ENCODE results near the gene A2ML1. TPM values are rescaled to one million over a fixed set of nuclear protein-coding genes. Genes with fewer than 3 reads are reported as not detected.
A peak's percentile ranks its signal among the peaks of the same experiment; 100 is the strongest.
"Not testable (repeated sequence)": the region's sequence is repeated elsewhere in the genome, so short reads cannot be mapped to it uniquely, and the experiment has no call there.

Gene A2ML1
- total and polyA plus RNA-seq, 9 donors = 0.07 to 0.80 (median 0.23) TPM; not detected in 1

GRCh38 chr12:8912914-8913313, 90.5 kb downstream of the A2ML1 start:
- no peaks in the 10 kb centered on the region for H3K27me3 ChIP-seq
- intact Hi-C loops (cut with DNase I) = no loop called here
- no peak for TF ChIP-seq EP300 (IDR thresholded peaks at IDR 0.05)
- TF ChIP-seq CTCF (IDR thresholded peaks at IDR 0.05) = no peak
- no peak for TF ChIP-seq POLR2A (IDR thresholded peaks at IDR 0.05)
- peaks cover 8% of the 10 kb centered on the region for H3K4me1 ChIP-seq (ENCODE audit: insufficient read depth)
- no peaks in the 10 kb centered on the region for H3K36me3 ChIP-seq
- no peaks in the 10 kb centered on the region for H3K9me3 ChIP-seq
- DNase-seq = no peak
- peak overlapping the region in 1 of 2 donors; percentile 95 for H3K27ac ChIP-seq
- H3K4me3 ChIP-seq = no peak overlapping the region
- WGBS, 3 donors = 34 to 38% (median 37%) methylated on average over 9 of the region's 9 CpGs

- WGBS, 3 donors = 6 to 8% (median 7%) methylated on average over 6 of the region's 6 CpGs
- TF ChIP-seq CTCF (IDR thresholded peaks at IDR 0.05) = no peak
- no peak for TF ChIP-seq EP300 (IDR thresholded peaks at IDR 0.05)
- no peak for TF ChIP-seq POLR2A (IDR thresholded peaks at IDR 0.05)
These were observed 91.2 kb downstream of the A2ML1 start for GRCh38 chr12:8913702-8914032.

GRCh38 chr12:8914033-8914715, 91.8 kb downstream of the A2ML1 start, which contains the start of gene PHC1:
PHC1 (plus strand) TSS chr12:8914509; CDS start chr12:8917678, 3,169 bp downstream.
- H3K27me3 ChIP-seq; H3K36me3 ChIP-seq; intact Hi-C loops (cut with DNase I); H3K4me1 ChIP-seq (ENCODE audit: insufficient read depth); H3K9me3 ChIP-seq: not testable (repeated sequence)
- peak within 1 kb of the TSS; percentile 80 to 95 for H3K27ac ChIP-seq
- 0% methylated on average over 17 to 34 of the region's 57 CpGs for WGBS, 3 donors
- H3K4me3 ChIP-seq = peak within 1 kb of the TSS; percentile 68
- TF ChIP-seq CTCF (IDR thresholded peaks at IDR 0.05) (peak in 2 of 3 donors; percentile 51 to 55), POLR2A (IDR thresholded peaks at IDR 0.05) (peak; percentile 22)
- DNase-seq = peak; percentile 83 to 89 (median 85)

More at GRCh38 chr12:8913702-8914032, 91.2 kb downstream of the A2ML1 start:
- Histone ChIP-seq H3K9me3 (no peaks in the 10 kb centered on the region), H3K36me3 (no peaks in the 10 kb centered on the region), H3K4me3 (peak overlapping the region; percentile 68), H3K27ac (peak overlapping the region; percentile 80 to 95), H3K27me3 (no peaks in the 10 kb centered on the region), H3K4me1 (ENCODE audit: insufficient read depth) (peaks cover 8% of the 10 kb centered on the region)
- intact Hi-C loops (cut with DNase I) = no loop called here
- DNase-seq = no peak

- peak overlapping the region; percentile 68 for H3K4me3 ChIP-seq
- H3K36me3 ChIP-seq = no peaks in the 10 kb centered on the region
- TF ChIP-seq EP300 (IDR thresholded peaks at IDR 0.05) = no peak
- WGBS, 3 donors = 0 to 1% (median 1%) methylated on average over 25 to 32 of the region's 35 CpGs
- H3K27ac ChIP-seq = peak overlapping the region in 1 of 2 donors; percentile 95
- peak; percentile 34 to 61 (median 49) for DNase-seq
- no peaks in the 10 kb centered on the region for H3K9me3 ChIP-seq
- intact Hi-C loops (cut with DNase I) = no loop called here
- peaks cover 8% of the 10 kb centered on the region for H3K4me1 ChIP-seq (ENCODE audit: insufficient read depth)
- no peaks in the 10 kb centered on the region for H3K27me3 ChIP-seq
These were observed 92.5 kb downstream of the A2ML1 start for GRCh38 chr12:8914716-8915526.

GRCh38 chr12:8916154-8916553, 93.7 kb downstream of the A2ML1 start:
- no peak for DNase-seq
- no peaks in the 10 kb centered on the region for H3K27me3 ChIP-seq
- H3K9me3 ChIP-seq = no peaks in the 10 kb centered on the region
- H3K4me1 ChIP-seq (ENCODE audit: insufficient read depth) = peaks cover 8% of the 10 kb centered on the region
- intact Hi-C loops (cut with DNase I) = no loop called here
- no peak overlapping the region for H3K4me3 ChIP-seq
- H3K36me3 ChIP-seq = no peaks in the 10 kb centered on the region
- TF ChIP-seq CTCF (IDR thresholded peaks at IDR 0.05) = no peak
- no peak for TF ChIP-seq POLR2A (IDR thresholded peaks at IDR 0.05)
- TF ChIP-seq EP300 (IDR thresholded peaks at IDR 0.05) = no peak
- no peak overlapping the region for H3K27ac ChIP-seq
